C4-2B (cell line): ENCODE data around the gene SAMD15.

Experiments used
- CTCF ChIP-seq: fragments of 450-650 bp; conservative IDR thresholded peaks from 2 replicates; pipeline ENCODE4 v1.5.1; 2017; ENCODE audit warnings: mild to moderate bottlenecking
- ZFX ChIP-seq: fragments of 450-650 bp; IDR thresholded peaks from 2 replicates; pipeline ENCODE4 v1.6.1; 2017

GRCh38 chr14:77416836-77417235 lies 39.7 kb downstream of the SAMD15 start:
- TF ChIP-seq CTCF (no peak), ZFX (no peak)
